Stimulated activated CD8-positive, alpha-beta memory T cell treated with anti-CD3 and anti-CD28 coated beads, Interleukin-4, amount 100 ng/mL, for 48 hours (primary cell): ENCODE results near the gene OR52N4.
"Not testable (repeated sequence)": the region's sequence is repeated elsewhere in the genome, so short reads cannot be mapped to it uniquely, and the experiment has no call there.

Source experiments
- DNase-seq: peaks from one replicate; pipeline ENCODE4 v3.0.0-alpha.2; 2020

OR52N4 gene

GRCh38 chr11:5753943-5754342 lies at the start of gene OR52N4:
Gene OR52N4 (plus strand): TSS chr11:5754243. CDS start chr11:5754741, 498 bp downstream.
- DNase-seq, result no peak

GRCh38 chr11:5705688-5706087 lies 48.4 kb upstream of the OR52N4 start:
- no peak for DNase-seq

GRCh38 chr11:5712507-5712906 lies 41.5 kb upstream of the OR52N4 start:
- no peak for DNase-seq

GRCh38 chr11:5713695-5714094 lies 40.3 kb upstream of the OR52N4 start:
- no peak for DNase-seq

GRCh38 chr11:5716518-5716917 lies 37.5 kb upstream of the OR52N4 start:
- DNase-seq, result not testable (repeated sequence)

GRCh38 chr11:5719703-5720495 lies 34.1 kb upstream of the OR52N4 start:
- DNase-seq, result no peak

- DNase-seq, result no peak
Observed at GRCh38 chr11:5722622-5723021, 31.4 kb upstream of the OR52N4 start.

- DNase-seq, result no peak
Observed at GRCh38 chr11:5726351-5726750, 27.7 kb upstream of the OR52N4 start.

GRCh38 chr11:5727691-5728090 lies 26.4 kb upstream of the OR52N4 start:
- no peak for DNase-seq

- DNase-seq, result no peak
Observed at GRCh38 chr11:5736396-5736795, 17.6 kb upstream of the OR52N4 start, which contains the start of gene OR56B1. Gene OR56B1 (plus strand): TSS chr11:5736448. CDS start chr11:5736517, 69 bp downstream.

- no peak for DNase-seq
Observed at GRCh38 chr11:5737091-5737490, 17.0 kb upstream of the OR52N4 start.

- no peak for DNase-seq
Observed at GRCh38 chr11:5737670-5738392, 16.2 kb upstream of the OR52N4 start.

- DNase-seq, result no peak
Observed at GRCh38 chr11:5738431-5738830, 15.6 kb upstream of the OR52N4 start.

GRCh38 chr11:5746614-5747013 lies 7.4 kb upstream of the OR52N4 start:
- DNase-seq, result no peak

GRCh38 chr11:5749836-5750235 lies 4.2 kb upstream of the OR52N4 start:
- no peak for DNase-seq

- no peak for DNase-seq
Observed at GRCh38 chr11:5767056-5767455, 13.0 kb downstream of the OR52N4 start.

GRCh38 chr11:5783255-5783654 lies 29.2 kb downstream of the OR52N4 start, which contains the start of gene OR52N5:
Gene OR52N5 (minus strand): TSS chr11:5783355. CDS start chr11:5778634, 4,721 bp downstream.
- DNase-seq, result no peak

- DNase-seq, result no peak
Observed at GRCh38 chr11:5791165-5791564, 37.1 kb downstream of the OR52N4 start, which contains the start of gene OR52N1. Gene OR52N1 (minus strand): TSS chr11:5791265. CDS start chr11:5788816, 2,449 bp downstream.

GRCh38 chr11:5796541-5796940 lies 42.5 kb downstream of the OR52N4 start:
- no peak for DNase-seq

GRCh38 chr11:5803982-5804381 lies 49.9 kb downstream of the OR52N4 start:
- no peak for DNase-seq
